ENCODE data around the gene PARP16. TPM values are rescaled to one million over a fixed set of nuclear protein-coding genes. Genes with fewer than 3 reads are reported as not detected.

PARP16 gene
- total RNA-seq, 4 donors from 2014 or later: 11.2 to 19.0 (median 14.6) TPM

DNA sequence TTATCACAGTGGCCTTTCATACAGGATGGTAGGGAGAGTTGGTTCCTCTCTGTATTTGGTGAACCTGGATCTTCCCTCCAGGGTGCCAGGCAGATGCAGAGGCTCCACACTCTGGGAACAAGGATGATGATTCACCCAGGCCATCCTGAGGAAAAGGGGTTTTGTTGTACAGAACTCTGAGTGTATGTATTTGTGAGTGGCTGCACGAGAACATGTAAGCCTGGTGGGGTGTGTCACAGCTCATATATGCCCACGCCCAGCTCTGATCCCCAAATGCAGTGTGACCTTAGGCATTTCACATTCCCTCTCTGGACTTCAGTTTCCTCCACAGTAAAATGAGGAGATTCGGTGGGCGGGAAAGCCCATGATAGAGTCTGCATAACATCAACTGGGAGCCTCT, 63.8 kb downstream of the PARP16 start:
- intact Hi-C loops (cut with DNase I): no loop called here
- WGBS: 90% methylated on average over 4 of the region's 4 CpGs
- H3K9me3 ChIP-seq: no peaks in the 10 kb centered on the region

DNA sequence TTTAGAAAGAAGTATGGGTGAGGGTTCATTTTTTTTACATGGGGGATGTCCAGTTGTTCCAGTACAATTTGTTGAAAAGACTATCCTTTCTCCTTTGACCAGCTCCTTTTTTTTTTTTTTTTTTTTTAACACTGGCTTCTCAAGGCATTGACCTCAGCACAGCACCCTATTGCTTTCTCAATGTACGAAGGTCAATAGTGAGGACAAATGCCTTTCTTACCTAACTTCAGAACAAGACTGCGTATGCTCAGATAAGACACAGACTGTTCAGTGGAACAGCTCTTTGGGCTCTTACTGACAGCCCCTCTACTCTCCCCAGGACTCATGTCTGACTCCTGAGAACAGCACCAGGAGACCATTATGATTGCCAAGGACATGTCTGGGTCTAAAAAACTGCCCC, 65.0 kb downstream of the PARP16 start:
- WGBS: 92% methylated on average over 2 of the region's 2 CpGs
- no peak for TF ChIP-seq POLR2AphosphoS5 (IDR thresholded peaks at IDR 0.05)
- TF ChIP-seq EP300 (IDR thresholded peaks at IDR 0.05): no peak
- TF ChIP-seq POLR2A (IDR thresholded peaks at IDR 0.05; ENCODE audit: low read depth): no peak
- no peaks in the 10 kb centered on the region for H3K4me1 ChIP-seq
- no peaks in the 10 kb centered on the region for H3K9me3 ChIP-seq
- no peaks in the 10 kb centered on the region for H3K36me3 ChIP-seq
- no peak overlapping the region for H3K4me3 ChIP-seq
- intact Hi-C loops (cut with DNase I): no loop called here
- no peaks in the 10 kb centered on the region for H3K27me3 ChIP-seq
- no peak overlapping the region for H3K27ac ChIP-seq (replicated peaks in 1 of 4)
- no peak for DNase-seq (ENCODE audit: extremely low spot score)

More for the DNA sequence above, 63.8 kb downstream of the PARP16 start:
- Histone ChIP-seq H3K4me3 (no peak overlapping the region), H3K4me1 (no peaks in the 10 kb centered on the region), H3K27me3 (no peaks in the 10 kb centered on the region), H3K27ac (replicated peaks in 1 of 4) (no peak overlapping the region), H3K36me3 (no peaks in the 10 kb centered on the region)
- no peak for DNase-seq (ENCODE audit: extremely low spot score)
- TF ChIP-seq POLR2A (IDR thresholded peaks at IDR 0.05; ENCODE audit: low read depth): no peak
- TF ChIP-seq, protein P1, sequence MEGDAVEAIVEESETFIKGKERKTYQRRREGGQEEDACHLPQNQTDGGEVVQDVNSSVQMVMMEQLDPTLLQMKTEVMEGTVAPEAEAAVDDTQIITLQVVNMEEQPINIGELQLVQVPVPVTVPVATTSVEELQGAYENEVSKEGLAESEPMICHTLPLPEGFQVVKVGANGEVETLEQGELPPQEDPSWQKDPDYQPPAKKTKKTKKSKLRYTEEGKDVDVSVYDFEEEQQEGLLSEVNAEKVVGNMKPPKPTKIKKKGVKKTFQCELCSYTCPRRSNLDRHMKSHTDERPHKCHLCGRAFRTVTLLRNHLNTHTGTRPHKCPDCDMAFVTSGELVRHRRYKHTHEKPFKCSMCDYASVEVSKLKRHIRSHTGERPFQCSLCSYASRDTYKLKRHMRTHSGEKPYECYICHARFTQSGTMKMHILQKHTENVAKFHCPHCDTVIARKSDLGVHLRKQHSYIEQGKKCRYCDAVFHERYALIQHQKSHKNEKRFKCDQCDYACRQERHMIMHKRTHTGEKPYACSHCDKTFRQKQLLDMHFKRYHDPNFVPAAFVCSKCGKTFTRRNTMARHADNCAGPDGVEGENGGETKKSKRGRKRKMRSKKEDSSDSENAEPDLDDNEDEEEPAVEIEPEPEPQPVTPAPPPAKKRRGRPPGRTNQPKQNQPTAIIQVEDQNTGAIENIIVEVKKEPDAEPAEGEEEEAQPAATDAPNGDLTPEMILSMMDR (IDR thresholded peaks at IDR 0.05): no peak
- TF ChIP-seq EP300 (IDR thresholded peaks at IDR 0.05): no peak

DNA sequence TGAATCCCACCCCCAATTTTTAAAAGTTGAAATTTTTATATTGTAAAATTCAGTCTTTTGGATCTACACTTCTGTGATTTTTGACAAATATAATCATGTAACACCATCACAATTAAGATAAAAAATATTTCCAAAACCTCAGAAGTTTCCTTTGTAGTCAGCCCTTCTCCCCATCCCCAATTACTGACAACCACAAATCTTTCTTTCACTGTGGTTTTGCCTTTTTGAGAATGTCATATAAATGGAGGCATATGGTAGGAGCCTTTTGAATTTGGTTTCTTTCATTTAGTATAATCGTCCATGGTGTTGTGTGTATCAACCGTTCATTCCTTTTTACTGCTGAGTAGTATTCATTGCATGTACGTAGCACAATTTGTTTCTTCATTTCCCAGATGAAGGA, 67.5 kb downstream of the PARP16 start:
- 91% methylated on average over 3 of the region's 3 CpGs for WGBS
- H3K27me3 ChIP-seq: no peaks in the 10 kb centered on the region
- no peaks in the 10 kb centered on the region for H3K36me3 ChIP-seq
- H3K9me3 ChIP-seq: no peaks in the 10 kb centered on the region
- TF ChIP-seq POLR2AphosphoS5 (IDR thresholded peaks at IDR 0.05) (no peak), POLR2A (IDR thresholded peaks at IDR 0.05; ENCODE audit: low read depth) (no peak), EP300 (IDR thresholded peaks at IDR 0.05) (no peak)
- TF ChIP-seq, protein P1 (IDR thresholded peaks at IDR 0.05): no peak
- H3K4me3 ChIP-seq: no peak overlapping the region
- intact Hi-C loops (cut with DNase I): no loop called here
- no peaks in the 10 kb centered on the region for H3K4me1 ChIP-seq
- no peak overlapping the region for H3K27ac ChIP-seq (replicated peaks in 1 of 4)
- no peak for DNase-seq (ENCODE audit: extremely low spot score)

DNA sequence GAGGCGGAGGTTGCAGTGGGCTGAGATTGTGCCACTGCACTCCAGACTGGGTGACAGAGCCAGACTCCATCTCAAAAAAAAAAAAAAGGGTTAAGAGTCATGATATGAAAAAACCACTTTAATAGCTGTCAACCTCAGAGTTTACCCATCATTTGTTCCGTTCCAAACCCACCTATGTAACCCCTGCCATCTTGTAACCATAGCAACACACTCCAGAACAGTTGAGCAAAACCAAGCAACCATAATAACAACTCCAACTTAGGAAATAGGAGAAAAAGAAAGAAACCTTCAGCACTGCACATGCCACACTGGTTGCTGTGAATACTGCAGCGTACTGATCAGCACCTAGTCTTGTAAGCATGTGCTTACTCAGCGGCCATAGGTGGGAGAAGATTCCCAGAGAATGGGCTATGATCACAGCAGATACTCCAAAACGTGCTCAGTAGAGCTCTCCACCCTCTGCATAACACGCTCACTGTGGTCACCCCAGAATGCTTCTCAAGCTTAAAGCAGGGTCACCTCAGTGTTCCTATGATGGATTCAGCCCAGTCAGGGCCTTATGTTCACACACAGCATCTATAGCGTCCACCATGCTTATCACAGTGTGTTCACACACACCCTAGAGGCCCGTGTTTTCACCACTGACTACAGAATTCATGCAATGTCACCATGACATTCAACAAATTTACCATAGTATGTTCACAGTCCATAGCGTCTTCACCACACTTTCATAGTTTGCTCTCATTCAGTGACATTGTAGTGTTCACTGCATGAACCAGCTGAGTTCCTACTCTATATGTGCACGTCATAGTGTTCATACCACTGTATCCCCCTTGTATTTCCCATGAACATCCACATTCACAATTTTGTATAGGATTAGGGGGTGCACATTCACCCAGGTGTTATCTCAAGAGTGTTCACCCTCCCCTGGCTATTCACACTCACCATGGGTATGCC, 68.9 kb downstream of the PARP16 start:
- Histone ChIP-seq H3K4me3 (no peak overlapping the region), H3K27ac (replicated peaks in 1 of 4) (no peak overlapping the region), H3K9me3 (no peaks in the 10 kb centered on the region), H3K36me3 (no peaks in the 10 kb centered on the region), H3K27me3 (no peaks in the 10 kb centered on the region), H3K4me1 (no peaks in the 10 kb centered on the region)
- DNase-seq (ENCODE audit: extremely low spot score): no peak
- TF ChIP-seq POLR2AphosphoS5 (IDR thresholded peaks at IDR 0.05) (no peak), EP300 (IDR thresholded peaks at IDR 0.05) (no peak), POLR2A (IDR thresholded peaks at IDR 0.05; ENCODE audit: low read depth) (no peak)
- TF ChIP-seq, protein P1 (IDR thresholded peaks at IDR 0.05): no peak
- WGBS: 89% methylated on average over 10 of the region's 10 CpGs
- intact Hi-C loops (cut with DNase I): no loop called here

DNA sequence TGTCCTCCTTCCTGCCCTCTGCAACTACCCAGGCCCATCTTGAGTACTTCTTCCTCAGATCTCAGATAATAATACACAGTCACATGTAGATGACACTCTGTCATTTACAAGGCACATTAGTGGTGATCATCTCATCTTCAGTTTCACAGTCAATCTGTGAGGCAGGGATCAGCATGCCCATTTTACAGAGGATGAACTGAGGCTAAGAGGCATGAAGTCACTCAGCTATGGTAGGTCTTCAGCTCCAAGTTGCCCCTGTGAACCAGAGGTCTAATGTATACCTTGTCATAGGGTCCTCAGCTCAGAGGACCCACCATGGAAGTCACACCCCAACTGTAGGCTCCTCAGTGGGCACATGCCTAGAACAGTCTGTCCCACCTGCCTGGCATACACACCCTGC, 71.2 kb downstream of the PARP16 start:
- DNase-seq (ENCODE audit: extremely low spot score): no peak
- Histone ChIP-seq H3K4me3 (no peak overlapping the region), H3K36me3 (no peaks in the 10 kb centered on the region), H3K9me3 (no peaks in the 10 kb centered on the region), H3K27me3 (no peaks in the 10 kb centered on the region), H3K27ac (replicated peaks in 1 of 4) (no peak overlapping the region), H3K4me1 (peaks cover 8 to 18% (median 10%) of the 10 kb centered on the region in 4 donors)
- no peak for TF ChIP-seq POLR2A (IDR thresholded peaks at IDR 0.05; ENCODE audit: low read depth)
- TF ChIP-seq, protein P1 (IDR thresholded peaks at IDR 0.05): no peak
- no peak for TF ChIP-seq EP300 (IDR thresholded peaks at IDR 0.05)
- TF ChIP-seq POLR2AphosphoS5 (IDR thresholded peaks at IDR 0.05): no peak
- intact Hi-C loops (cut with DNase I): no loop called here

Measured in esophagus muscularis mucosa (tissue), 4 donors.